ENCODE results near the gene PLIN5.

PLIN5 gene

DNA sequence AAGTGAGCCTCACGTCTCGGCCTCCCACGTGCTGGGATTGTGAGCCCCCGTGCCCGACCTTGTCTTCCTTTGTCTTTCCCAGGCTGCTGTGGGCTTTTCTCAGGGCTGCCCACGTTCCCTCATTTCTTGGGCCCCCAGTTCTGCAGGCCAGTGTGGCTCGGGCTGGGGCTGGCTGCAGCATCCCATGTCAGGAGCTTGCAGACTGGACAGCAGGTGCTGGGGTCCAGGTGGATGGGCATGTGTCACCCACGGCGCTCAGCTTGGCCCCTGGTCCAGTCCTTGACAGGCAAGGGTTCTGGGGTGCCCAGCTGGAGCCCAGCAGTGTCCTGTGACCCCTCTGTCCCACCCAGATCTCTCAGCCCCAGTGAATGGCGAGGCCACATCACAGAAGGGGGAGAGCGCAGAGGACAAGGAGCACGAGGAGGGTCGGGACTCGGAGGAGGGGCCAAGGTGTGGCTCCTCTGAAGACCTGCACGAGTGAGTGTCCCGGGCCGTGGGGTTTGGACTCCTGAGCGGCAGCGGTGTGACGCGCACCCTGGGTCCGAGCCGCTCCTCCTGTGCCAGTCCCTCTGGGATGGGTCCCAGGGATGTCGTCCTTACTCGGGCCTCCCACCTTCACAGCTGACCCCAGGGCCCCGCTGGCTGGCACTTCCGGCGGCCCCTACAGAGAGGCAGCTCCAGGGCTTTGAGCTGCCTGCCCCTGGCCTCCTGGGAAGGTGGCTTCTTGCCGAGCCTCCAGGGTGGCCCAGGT, 34.0 kb downstream of the PLIN5 start:
- Mint-ChIP-seq H3K36me3 (peaks cover 3% of the 10 kb centered on the region), H3K27ac (no peak overlapping the region), H3K4me1 (ENCODE audit: low read depth) (no peaks in the 10 kb centered on the region), H3K27me3 (no peaks in the 10 kb centered on the region), H3K4me3 (no peak overlapping the region), H3K9me3 (ENCODE audit: low read depth) (no peaks in the 10 kb centered on the region)

DNA sequence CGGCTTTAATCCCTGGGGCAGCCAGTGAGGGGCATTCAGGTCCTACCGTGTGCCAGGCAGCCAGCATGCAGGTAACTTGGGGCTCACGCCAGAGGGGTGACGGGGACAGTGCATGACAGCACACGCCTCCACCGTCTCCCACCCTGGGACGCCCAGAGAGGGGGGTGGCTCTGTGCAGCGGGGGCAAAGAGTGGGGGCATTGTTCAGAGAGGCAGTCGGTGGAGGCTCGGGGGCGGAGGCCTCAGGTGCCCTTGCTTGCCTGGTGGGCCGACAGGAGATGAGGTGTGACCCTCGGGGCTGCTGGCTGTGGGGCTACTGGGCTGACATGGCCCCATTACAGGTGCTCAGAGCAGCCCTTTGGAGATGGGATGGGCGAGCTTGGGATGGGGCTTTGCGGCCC, 35.2 kb downstream of the PLIN5 start:
- Mint-ChIP-seq H3K27ac (no peak overlapping the region), H3K9me3 (ENCODE audit: low read depth) (no peaks in the 10 kb centered on the region), H3K27me3 (no peaks in the 10 kb centered on the region), H3K4me3 (no peak overlapping the region), H3K4me1 (ENCODE audit: low read depth) (no peaks in the 10 kb centered on the region), H3K36me3 (no peaks in the 10 kb centered on the region)

GRCh38 chr19:4499318-4499717, 35.7 kb downstream of the PLIN5 start:
- Mint-ChIP-seq H3K4me3 (no peak overlapping the region), H3K27ac (no peak overlapping the region), H3K27me3 (no peaks in the 10 kb centered on the region), H3K9me3 (ENCODE audit: low read depth) (no peaks in the 10 kb centered on the region), H3K36me3 (no peaks in the 10 kb centered on the region), H3K4me1 (ENCODE audit: low read depth) (no peaks in the 10 kb centered on the region)

DNA sequence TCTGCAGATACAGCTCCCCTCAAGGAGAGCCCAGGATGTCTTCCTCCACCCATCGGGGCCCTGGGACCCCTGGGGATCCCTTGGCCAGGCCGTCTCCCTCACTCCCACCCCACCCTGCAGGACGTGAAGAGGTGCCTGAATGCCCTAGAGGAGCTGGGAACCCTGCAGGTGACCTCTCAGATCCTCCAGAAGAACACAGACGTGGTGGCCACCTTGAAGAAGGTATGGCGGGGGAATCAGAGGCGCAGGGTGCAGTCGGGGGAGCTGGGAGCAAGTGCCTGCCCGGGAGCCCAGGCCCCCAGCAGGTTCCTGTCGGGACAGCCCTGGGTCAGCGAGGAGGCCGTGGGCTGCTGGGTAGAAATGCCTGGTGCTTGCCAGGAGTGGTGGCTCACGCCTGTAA, 36.3 kb downstream of the PLIN5 start:
- Mint-ChIP-seq H3K4me1 (ENCODE audit: low read depth) (no peaks in the 10 kb centered on the region), H3K4me3 (no peak overlapping the region), H3K27me3 (no peaks in the 10 kb centered on the region), H3K27ac (no peak overlapping the region), H3K36me3 (no peaks in the 10 kb centered on the region), H3K9me3 (ENCODE audit: low read depth) (no peaks in the 10 kb centered on the region)

DNA sequence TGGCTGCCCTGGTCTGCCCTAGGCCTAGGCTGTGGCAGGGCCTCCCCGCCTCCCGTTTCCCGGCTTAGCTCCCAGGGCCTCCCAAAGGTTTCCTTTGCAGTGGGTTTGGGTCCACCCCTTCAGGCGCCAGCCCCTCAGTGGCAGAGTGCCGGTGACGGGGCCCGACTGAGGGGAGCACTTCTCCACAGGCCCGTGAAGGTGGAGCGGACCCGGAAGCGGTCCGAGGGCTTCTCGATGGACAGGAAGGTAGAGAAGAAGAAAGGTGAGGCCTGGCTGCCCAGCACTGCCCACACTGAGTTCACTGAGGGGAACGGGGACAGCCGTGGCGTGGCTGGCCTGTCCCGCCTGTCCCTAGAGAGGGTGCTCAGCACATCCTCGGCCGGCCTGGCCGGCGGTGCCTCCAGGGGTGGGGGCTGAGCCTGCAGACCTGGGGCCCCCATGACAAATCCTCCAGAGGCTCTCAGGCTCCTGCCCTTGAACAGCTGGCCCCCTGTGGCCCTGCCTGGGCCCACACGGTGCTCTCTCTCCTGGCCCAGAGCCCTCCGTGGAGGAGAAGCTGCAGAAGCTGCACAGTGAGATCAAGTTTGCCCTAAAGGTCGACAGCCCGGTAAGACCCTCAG, 37.1 kb downstream of the PLIN5 start:
- H3K27ac Mint-ChIP-seq: no peak overlapping the region
- no peaks in the 10 kb centered on the region for H3K27me3 Mint-ChIP-seq
- no peaks in the 10 kb centered on the region for H3K4me1 Mint-ChIP-seq (ENCODE audit: low read depth)
- H3K9me3 Mint-ChIP-seq (ENCODE audit: low read depth): no peaks in the 10 kb centered on the region
- no peak overlapping the region for H3K4me3 Mint-ChIP-seq
- no peaks in the 10 kb centered on the region for H3K36me3 Mint-ChIP-seq

DNA sequence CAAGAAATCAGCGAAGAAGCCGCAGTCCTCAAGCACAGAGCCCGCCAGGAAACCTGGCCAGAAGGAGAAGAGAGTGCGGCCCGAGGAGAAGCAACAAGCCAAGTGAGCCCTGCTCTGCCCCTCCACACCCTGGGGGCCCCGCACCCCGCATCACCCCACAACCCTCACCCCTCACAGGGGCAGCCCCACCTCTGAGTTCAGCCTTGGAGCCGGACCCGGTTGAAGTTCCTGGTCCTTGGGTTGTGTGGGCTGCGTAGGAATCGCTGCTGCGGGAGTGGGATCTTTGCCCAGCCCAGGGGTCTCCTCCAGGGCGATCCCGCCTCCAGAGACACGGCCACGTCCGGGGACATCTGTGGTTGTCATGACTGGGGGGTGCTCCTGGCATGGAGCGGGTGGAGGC, 38.7 kb downstream of the PLIN5 start:
- Mint-ChIP-seq H3K9me3 (ENCODE audit: low read depth) (no peaks in the 10 kb centered on the region), H3K36me3 (no peaks in the 10 kb centered on the region), H3K4me1 (ENCODE audit: low read depth) (no peaks in the 10 kb centered on the region), H3K27me3 (no peaks in the 10 kb centered on the region), H3K4me3 (no peak overlapping the region), H3K27ac (no peak overlapping the region)

DNA sequence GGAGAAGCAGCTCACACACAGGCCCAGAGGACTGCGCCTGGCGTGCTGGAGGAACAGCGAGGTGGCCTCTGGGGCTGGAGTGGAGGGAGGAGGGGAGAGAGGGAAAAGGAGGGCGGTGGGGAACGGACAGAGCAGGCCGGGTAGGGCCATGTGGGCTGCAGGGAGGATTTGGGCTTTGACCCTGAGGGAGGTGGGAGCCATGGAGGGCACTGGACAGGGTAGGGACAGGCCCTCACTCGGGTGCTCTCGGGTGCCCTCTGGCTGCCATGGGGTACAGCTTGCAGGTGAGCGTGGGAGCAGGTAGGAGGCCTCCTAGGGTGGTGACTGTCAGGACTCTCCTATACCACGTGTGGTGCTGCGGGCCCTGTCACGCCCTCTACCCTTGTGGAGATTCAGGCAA, 39.6 kb downstream of the PLIN5 start:
- Mint-ChIP-seq H3K4me3 (no peak overlapping the region), H3K4me1 (ENCODE audit: low read depth) (no peaks in the 10 kb centered on the region), H3K9me3 (ENCODE audit: low read depth) (no peaks in the 10 kb centered on the region), H3K27ac (no peak overlapping the region), H3K27me3 (no peaks in the 10 kb centered on the region), H3K36me3 (no peaks in the 10 kb centered on the region)

- H3K9me3 Mint-ChIP-seq (ENCODE audit: low read depth): no peaks in the 10 kb centered on the region
- no peak overlapping the region for H3K4me3 Mint-ChIP-seq
- H3K4me1 Mint-ChIP-seq (ENCODE audit: low read depth): no peaks in the 10 kb centered on the region
- no peak overlapping the region for H3K27ac Mint-ChIP-seq
- H3K27me3 Mint-ChIP-seq: no peaks in the 10 kb centered on the region
- no peaks in the 10 kb centered on the region for H3K36me3 Mint-ChIP-seq
Observed at GRCh38 chr19:4494691-4495064, 40.3 kb downstream of the PLIN5 start.

GRCh38 chr19:4493929-4494690, 40.9 kb downstream of the PLIN5 start:
- Mint-ChIP-seq H3K9me3 (ENCODE audit: low read depth) (no peaks in the 10 kb centered on the region), H3K27ac (no peak overlapping the region), H3K27me3 (no peaks in the 10 kb centered on the region), H3K36me3 (no peaks in the 10 kb centered on the region), H3K4me1 (ENCODE audit: low read depth) (no peaks in the 10 kb centered on the region), H3K4me3 (no peak overlapping the region)

DNA sequence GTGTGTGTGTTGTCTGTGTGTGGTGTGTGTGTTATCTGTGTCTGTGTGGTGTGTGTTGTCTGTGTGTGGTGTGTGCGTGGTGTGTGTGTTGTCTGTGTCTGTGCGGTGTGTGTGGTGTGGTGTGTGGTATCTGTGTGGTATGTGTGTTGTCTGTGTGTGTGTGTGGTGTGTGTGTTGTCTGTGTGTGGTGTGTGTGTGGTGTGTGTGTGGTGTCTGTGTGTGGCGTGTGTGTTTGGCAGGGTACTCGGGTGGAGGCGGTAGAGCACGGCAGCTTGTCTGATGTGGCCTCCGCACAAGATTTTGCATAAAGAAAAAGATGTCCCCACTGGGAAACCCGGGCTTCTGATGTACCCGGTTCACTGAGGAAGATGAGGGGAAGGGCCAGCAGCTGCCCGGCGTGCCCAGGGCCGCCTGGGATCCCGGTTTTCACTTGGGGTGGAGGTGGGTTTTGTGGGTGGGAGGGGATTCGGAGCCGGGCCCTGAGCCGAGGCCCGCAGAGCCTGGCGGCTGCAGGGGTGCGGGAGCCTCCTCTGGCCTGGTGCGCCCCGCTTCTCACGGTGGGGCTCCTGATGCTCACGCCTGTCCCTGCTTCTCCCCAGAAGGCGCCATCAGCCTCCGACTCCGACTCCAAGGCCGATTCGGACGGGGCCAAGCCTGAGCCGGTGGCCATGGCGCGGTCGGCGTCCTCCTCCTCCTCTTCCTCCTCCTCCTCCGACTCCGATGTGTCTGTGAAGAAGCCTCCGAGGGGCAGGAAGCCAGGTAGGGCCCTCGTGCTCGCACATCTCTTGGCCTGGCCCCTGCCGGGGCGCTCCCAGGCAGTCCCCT, 41.7 kb downstream of the PLIN5 start:
- H3K27ac Mint-ChIP-seq: no peak overlapping the region
- H3K4me1 Mint-ChIP-seq (ENCODE audit: low read depth): no peaks in the 10 kb centered on the region
- H3K9me3 Mint-ChIP-seq (ENCODE audit: low read depth): no peaks in the 10 kb centered on the region
- no peak overlapping the region for H3K4me3 Mint-ChIP-seq
- H3K36me3 Mint-ChIP-seq: no peaks in the 10 kb centered on the region
- no peaks in the 10 kb centered on the region for H3K27me3 Mint-ChIP-seq

- Mint-ChIP-seq H3K27me3 (no peaks in the 10 kb centered on the region), H3K27ac (no peak overlapping the region), H3K4me3 (no peak overlapping the region), H3K4me1 (ENCODE audit: low read depth) (peaks cover under 1% of the 10 kb centered on the region), H3K36me3 (no peaks in the 10 kb centered on the region), H3K9me3 (ENCODE audit: low read depth) (no peaks in the 10 kb centered on the region)
Observed at GRCh38 chr19:4492337-4493103, 42.5 kb downstream of the PLIN5 start.

DNA sequence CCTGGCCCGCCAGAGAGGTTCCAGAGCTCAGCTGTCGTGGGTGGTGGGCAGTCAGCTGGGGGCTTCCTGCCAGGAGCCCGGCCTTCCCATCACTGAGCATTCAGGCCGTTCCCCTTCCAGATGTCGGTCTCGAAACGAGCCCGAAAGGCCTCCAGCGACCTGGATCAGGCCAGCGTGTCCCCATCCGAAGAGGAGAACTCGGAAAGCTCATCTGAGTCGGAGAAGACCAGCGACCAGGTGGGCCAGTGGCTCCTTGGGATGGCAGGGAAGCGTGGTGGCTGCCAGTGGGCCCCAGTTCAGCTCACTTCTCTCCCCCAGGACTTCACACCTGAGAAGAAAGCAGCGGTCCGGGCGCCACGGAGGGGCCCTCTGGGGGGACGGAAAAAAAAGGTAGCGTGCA, 43.6 kb downstream of the PLIN5 start:
- Mint-ChIP-seq H3K4me1 (ENCODE audit: low read depth) (peaks cover 1% of the 10 kb centered on the region), H3K36me3 (no peaks in the 10 kb centered on the region), H3K4me3 (no peak overlapping the region), H3K9me3 (ENCODE audit: low read depth) (no peaks in the 10 kb centered on the region), H3K27me3 (no peaks in the 10 kb centered on the region), H3K27ac (no peak overlapping the region)

GRCh38 chr19:4488496-4488895, 46.5 kb downstream of the PLIN5 start:
- H3K9me3 Mint-ChIP-seq (ENCODE audit: low read depth): no peaks in the 10 kb centered on the region
- H3K27ac Mint-ChIP-seq: no peak overlapping the region
- H3K36me3 Mint-ChIP-seq: no peaks in the 10 kb centered on the region
- H3K4me1 Mint-ChIP-seq (ENCODE audit: low read depth): peaks cover 3% of the 10 kb centered on the region
- no peaks in the 10 kb centered on the region for H3K27me3 Mint-ChIP-seq
- no peak overlapping the region for H3K4me3 Mint-ChIP-seq

- peaks cover 3% of the 10 kb centered on the region for H3K4me1 Mint-ChIP-seq (ENCODE audit: low read depth)
- H3K27me3 Mint-ChIP-seq: no peaks in the 10 kb centered on the region
- no peaks in the 10 kb centered on the region for H3K36me3 Mint-ChIP-seq
- no peak overlapping the region for H3K27ac Mint-ChIP-seq
- no peak overlapping the region for H3K4me3 Mint-ChIP-seq
- no peaks in the 10 kb centered on the region for H3K9me3 Mint-ChIP-seq (ENCODE audit: low read depth)
Observed at GRCh38 chr19:4487572-4487971, 47.5 kb downstream of the PLIN5 start.

Measured in activated naive CD8-positive, alpha-beta T cell (primary cell).